ENCODE data around the gene PTRH2.

- TF ChIP-seq CTCF (IDR thresholded peaks at IDR 0.05) (no peak), POLR2A (IDR thresholded peaks at IDR 0.05) (no peak)
These were observed 15.8 kb upstream of the PTRH2 start for GRCh38 chr17:59723041-59723440.
